ENCODE results near the gene LPA.
"Not testable (repeated sequence)": the region's sequence is repeated elsewhere in the genome, so short reads cannot be mapped to it uniquely, and the experiment has no call there.

LPA gene

GRCh38 chr6:160664198-160664597 is at the start of gene LPA:
LPA (minus strand) TSS chr6:160664275; CDS start chr6:160664214, 61 bp downstream.
- DNase-seq: not testable (repeated sequence)

GRCh38 chr6:160708993-160709392 is 44.9 kb upstream of the LPA start:
- not testable (repeated sequence) for DNase-seq

- DNase-seq: not testable (repeated sequence)
These were observed 40.6 kb upstream of the LPA start for GRCh38 chr6:160704688-160705087.

- not testable (repeated sequence) for DNase-seq
These were observed 38.0 kb upstream of the LPA start, which contains the start of gene PLG for GRCh38 chr6:160701918-160702680. PLG (plus strand) TSS chr6:160702244; CDS start chr6:160702305, 61 bp downstream.

- DNase-seq: no peak
These were observed 33.8 kb upstream of the LPA start for GRCh38 chr6:160697826-160698225.

- not testable (repeated sequence) for DNase-seq
These were observed 32.8 kb upstream of the LPA start for GRCh38 chr6:160696884-160697283.

- DNase-seq: not testable (repeated sequence)
These were observed 31.5 kb upstream of the LPA start for GRCh38 chr6:160695622-160696021.

GRCh38 chr6:160695025-160695424 is 30.9 kb upstream of the LPA start:
- DNase-seq: not testable (repeated sequence)

- no peak for DNase-seq
These were observed 28.4 kb upstream of the LPA start for GRCh38 chr6:160692369-160692959.

GRCh38 chr6:160691617-160692016 is 27.5 kb upstream of the LPA start:
- DNase-seq: no peak

- DNase-seq: no peak
These were observed 26.4 kb upstream of the LPA start for GRCh38 chr6:160690458-160690857.

- no peak for DNase-seq
These were observed 21.8 kb upstream of the LPA start for GRCh38 chr6:160685762-160686450.

- DNase-seq: peak; percentile 46
These were observed 21.2 kb upstream of the LPA start for GRCh38 chr6:160685101-160685761.

GRCh38 chr6:160679402-160679769 is 15.3 kb upstream of the LPA start:
- DNase-seq: no peak

GRCh38 chr6:160678744-160679401 is 14.8 kb upstream of the LPA start:
- DNase-seq: no peak

- DNase-seq: no peak
These were observed 14.2 kb upstream of the LPA start for GRCh38 chr6:160678230-160678629.

GRCh38 chr6:160676418-160676817 is 12.3 kb upstream of the LPA start:
- DNase-seq: not testable (repeated sequence)

GRCh38 chr6:160668589-160668988 is 4.5 kb upstream of the LPA start:
- no peak for DNase-seq

- DNase-seq: peak; percentile 59
These were observed 3.8 kb upstream of the LPA start for GRCh38 chr6:160667639-160668481.

GRCh38 chr6:160662842-160663241 is 1.2 kb downstream of the LPA start:
- DNase-seq: no peak

GRCh38 chr6:160662429-160662828 is 1.6 kb downstream of the LPA start:
- DNase-seq: no peak

- no peak for DNase-seq
These were observed 2.9 kb downstream of the LPA start for GRCh38 chr6:160661216-160661615.

All from RPMI8226 (cell line).